ENCODE data around the gene MFNG. TPM values are rescaled to one million over a fixed set of nuclear protein-coding genes. Genes with fewer than 3 reads are reported as not detected.

The MFNG gene
- total and polyA plus RNA-seq, 7 donors = 8.0 to 33.9 (median 10.8) TPM

- no peak overlapping the region for H3K4me3 ChIP-seq
- no peak overlapping the region for H3K27ac ChIP-seq
- H3K4me1 ChIP-seq = peaks cover 0 to 20% (median 8%) of the 10 kb centered on the region in 4 donors
- H3K27me3 ChIP-seq = peaks cover 0 to 12% (median 0%) of the 10 kb centered on the region in 3 donors
- DNase-seq = no peak
- no peaks in the 10 kb centered on the region for H3K9me3 ChIP-seq
- intact Hi-C loops (cut with DNase I) = no loop called here
- H3K36me3 ChIP-seq = no peaks in the 10 kb centered on the region
- WGBS, 2 donors = 94 to 95% methylated on average over 10 of the region's 10 CpGs
- TF ChIP-seq EP300 (IDR thresholded peaks at IDR 0.05) (no peak), CTCF (IDR thresholded peaks at IDR 0.05) (no peak), POLR2AphosphoS5 (IDR thresholded peaks at IDR 0.05) (no peak), POLR2A (IDR thresholded peaks at IDR 0.05) (no peak)
Measured at GRCh38 chr22:37507731-37508130, 21.5 kb upstream of the MFNG start.

GRCh38 chr22:37505989-37506388 is 19.8 kb upstream of the MFNG start:
- no peaks in the 10 kb centered on the region for H3K9me3 ChIP-seq
- TF ChIP-seq POLR2A (IDR thresholded peaks at IDR 0.05) (no peak), EP300 (IDR thresholded peaks at IDR 0.05) (no peak), POLR2AphosphoS5 (IDR thresholded peaks at IDR 0.05) (no peak), CTCF (IDR thresholded peaks at IDR 0.05) (no peak)
- peaks cover 0 to 17% (median 0%) of the 10 kb centered on the region in 3 donors for H3K27me3 ChIP-seq
- H3K36me3 ChIP-seq = no peaks in the 10 kb centered on the region
- H3K4me1 ChIP-seq = peaks cover 0 to 15% (median 7%) of the 10 kb centered on the region in 4 donors
- H3K27ac ChIP-seq = no peak overlapping the region
- no peak for DNase-seq
- intact Hi-C loops (cut with DNase I) = no loop called here
- WGBS, 2 donors = 91 to 92% methylated on average over 14 of the region's 14 CpGs
- no peak overlapping the region for H3K4me3 ChIP-seq

GRCh38 chr22:37505565-37505964 is 19.4 kb upstream of the MFNG start:
- Histone ChIP-seq H3K27ac (no peak overlapping the region), H3K9me3 (no peaks in the 10 kb centered on the region), H3K36me3 (no peaks in the 10 kb centered on the region), H3K27me3 (peaks cover 0 to 19% (median 1%) of the 10 kb centered on the region in 3 donors), H3K4me1 (peaks cover 0 to 15% (median 7%) of the 10 kb centered on the region in 4 donors), H3K4me3 (no peak overlapping the region)
- TF ChIP-seq EP300 (IDR thresholded peaks at IDR 0.05) (no peak), POLR2AphosphoS5 (IDR thresholded peaks at IDR 0.05) (no peak), POLR2A (IDR thresholded peaks at IDR 0.05) (no peak), CTCF (IDR thresholded peaks at IDR 0.05) (no peak)
- intact Hi-C loops (cut with DNase I) = no loop called here
- DNase-seq = no peak
- WGBS, 2 donors = 95% methylated on average over 4 of the region's 4 CpGs

GRCh38 chr22:37504964-37505363 is 18.8 kb upstream of the MFNG start:
- no peak overlapping the region for H3K27ac ChIP-seq
- TF ChIP-seq POLR2A (IDR thresholded peaks at IDR 0.05) = no peak
- no peak for TF ChIP-seq CTCF (IDR thresholded peaks at IDR 0.05)
- TF ChIP-seq EP300 (IDR thresholded peaks at IDR 0.05) = no peak
- no peak for TF ChIP-seq POLR2AphosphoS5 (IDR thresholded peaks at IDR 0.05)
- no peak for DNase-seq
- WGBS, 2 donors = 95 to 98% methylated on average over 4 of the region's 4 CpGs
- H3K4me1 ChIP-seq = peaks cover 0 to 11% (median 4%) of the 10 kb centered on the region in 4 donors
- peaks cover 0 to 25% (median 7%) of the 10 kb centered on the region in 3 donors for H3K27me3 ChIP-seq
- H3K9me3 ChIP-seq = no peaks in the 10 kb centered on the region
- no peaks in the 10 kb centered on the region for H3K36me3 ChIP-seq
- intact Hi-C loops (cut with DNase I) = no loop called here
- no peak overlapping the region for H3K4me3 ChIP-seq

GRCh38 chr22:37503850-37504249 is 17.7 kb upstream of the MFNG start:
- no peaks in the 10 kb centered on the region for H3K9me3 ChIP-seq
- peaks cover 0 to 11% (median under 1%) of the 10 kb centered on the region in 4 donors for H3K4me1 ChIP-seq
- no peaks in the 10 kb centered on the region for H3K36me3 ChIP-seq
- H3K4me3 ChIP-seq = no peak overlapping the region
- no peak for DNase-seq
- peaks cover 0 to 28% (median 13%) of the 10 kb centered on the region in 3 donors for H3K27me3 ChIP-seq
- no peak for TF ChIP-seq CTCF (IDR thresholded peaks at IDR 0.05)
- peak in 1 of 4 donors; percentile 20 for TF ChIP-seq POLR2AphosphoS5 (IDR thresholded peaks at IDR 0.05)
- WGBS, 2 donors = 36 to 72% methylated on average over 11 of the region's 11 CpGs
- H3K27ac ChIP-seq = peak overlapping the region in 2 of 4 donors; percentile 26 to 52
- intact Hi-C loops (cut with DNase I) = no loop called here
